ENCODE results near the gene GREB1.
"Not testable (repeated sequence)": the region's sequence is repeated elsewhere in the genome, so short reads cannot be mapped to it uniquely, and the experiment has no call there.

GREB1 gene

GRCh38 chr2:11659115-11659475 lies 125.2 kb downstream of the GREB1 start:
- in situ Hi-C loops (cut with MboI; ENCODE audit: low sequenced_read_pairs), result no loop called here

DNA sequence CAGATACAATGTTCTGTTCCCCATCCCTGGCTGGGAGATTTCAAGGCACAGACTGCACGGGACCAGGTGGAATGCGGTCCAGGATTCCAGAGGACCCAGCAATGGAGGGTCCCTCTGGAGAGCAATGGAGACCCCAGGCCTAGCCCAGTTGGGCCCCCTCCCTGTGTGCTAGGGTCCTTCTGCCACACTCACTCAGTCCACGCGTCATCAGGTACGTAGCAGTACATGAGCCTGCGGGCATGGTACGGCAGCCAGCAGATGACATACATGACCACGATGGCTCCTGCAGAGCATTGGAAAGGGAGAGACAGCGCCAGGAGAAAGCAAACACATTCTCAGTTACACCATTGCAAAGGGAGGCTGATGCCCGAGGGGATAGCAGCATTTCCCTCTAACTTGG lies 126.0 kb downstream of the GREB1 start:
- in situ Hi-C loops (cut with MboI; ENCODE audit: low sequenced_read_pairs), result no loop called here

DNA sequence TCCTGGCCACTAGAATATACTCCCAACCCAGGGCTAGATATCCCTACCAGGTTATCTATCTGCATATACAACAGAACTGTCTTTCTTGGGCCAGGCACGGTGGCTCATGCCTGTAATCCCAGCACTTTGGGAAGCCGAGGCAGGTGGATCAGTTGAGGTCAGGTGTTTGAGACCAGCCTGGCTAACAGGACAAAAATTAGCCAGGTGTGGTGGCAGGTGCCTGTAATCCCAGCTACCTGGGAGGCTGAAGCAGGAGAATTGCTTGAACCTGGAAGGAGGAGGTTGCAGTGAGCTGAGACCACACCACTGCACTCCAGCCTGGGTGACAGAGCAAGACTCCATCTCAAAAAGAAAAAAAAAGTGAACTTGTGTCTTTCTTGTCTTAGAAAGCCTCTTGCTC lies 126.6 kb downstream of the GREB1 start:
- in situ Hi-C loops (cut with MboI; ENCODE audit: low sequenced_read_pairs), result not testable (repeated sequence)

DNA sequence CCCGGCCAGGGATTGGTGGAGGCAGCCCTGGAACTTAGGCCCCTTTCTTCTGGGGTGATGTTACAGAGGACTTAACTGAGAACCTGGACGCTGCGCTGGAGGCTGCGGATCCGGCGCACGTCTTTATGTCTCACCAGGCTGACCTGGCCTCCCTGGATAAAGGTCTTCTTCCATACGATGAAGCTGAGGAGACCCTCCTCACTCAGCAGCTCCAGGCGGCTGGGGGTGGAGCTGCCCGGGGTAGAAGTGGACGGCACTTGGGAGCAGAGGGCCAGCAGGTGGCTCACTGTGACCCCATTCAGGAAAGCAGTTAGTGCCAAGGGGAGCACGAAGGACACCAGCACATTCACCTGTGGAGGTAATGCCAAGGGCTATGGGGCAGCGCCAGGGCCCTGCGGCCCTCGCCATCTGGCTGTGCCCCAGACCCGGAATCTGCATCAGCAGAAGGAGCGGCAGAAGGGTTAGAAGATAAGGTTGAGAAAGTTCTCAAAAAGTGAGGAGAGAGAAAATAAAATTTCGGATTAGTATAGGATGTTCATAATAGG lies 128.1 kb downstream of the GREB1 start:
- in situ Hi-C loops (cut with MboI; ENCODE audit: low sequenced_read_pairs), result no loop called here

DNA sequence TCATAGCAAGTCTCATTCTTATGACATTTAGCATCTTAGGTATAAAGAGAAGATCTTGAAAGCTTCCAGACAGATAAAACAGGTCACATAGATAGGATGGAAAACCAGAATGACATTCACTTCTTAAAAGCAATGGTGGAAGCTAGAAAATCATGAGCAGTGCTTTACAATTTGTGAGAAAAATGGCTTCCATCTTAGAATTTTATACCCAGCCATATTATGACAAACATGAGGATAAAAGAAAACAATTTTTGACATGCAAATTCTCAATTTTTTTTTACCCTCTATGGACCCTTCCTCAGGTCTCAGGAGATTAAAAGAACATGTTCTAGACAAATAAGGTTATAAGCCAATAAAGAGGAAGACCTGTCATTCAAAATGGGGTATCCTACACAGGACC lies 129.0 kb downstream of the GREB1 start:
- in situ Hi-C loops (cut with MboI; ENCODE audit: low sequenced_read_pairs), result no loop called here

GRCh38 chr2:11663427-11663826 lies 129.6 kb downstream of the GREB1 start:
- in situ Hi-C loops (cut with MboI; ENCODE audit: low sequenced_read_pairs), result no loop called here

DNA sequence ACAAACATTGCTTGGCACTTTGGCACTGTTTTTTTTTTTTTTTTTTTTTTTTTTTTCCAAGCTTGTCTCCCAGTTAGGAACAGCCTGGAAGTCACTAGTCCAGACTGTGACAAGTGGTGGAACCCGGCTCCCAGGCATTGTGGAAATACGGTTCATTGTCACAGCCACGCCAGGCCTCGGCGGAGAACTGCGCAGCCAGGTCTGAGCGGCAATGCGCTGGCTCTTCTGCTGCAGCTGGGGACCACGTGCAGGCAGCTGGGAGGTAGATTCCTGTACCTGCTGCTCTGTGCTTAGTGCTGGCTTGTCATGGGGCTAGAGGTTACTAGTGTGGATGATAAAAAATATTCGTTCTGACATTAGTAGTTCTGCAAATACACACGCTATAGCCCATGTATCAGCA lies 131.2 kb downstream of the GREB1 start:
- in situ Hi-C loops (cut with MboI; ENCODE audit: low sequenced_read_pairs), result no loop called here

GRCh38 chr2:11665510-11666362 lies 131.9 kb downstream of the GREB1 start:
- in situ Hi-C loops (cut with MboI; ENCODE audit: low sequenced_read_pairs), result no loop called here

GRCh38 chr2:11667194-11667593 lies 133.3 kb downstream of the GREB1 start:
- in situ Hi-C loops (cut with MboI; ENCODE audit: low sequenced_read_pairs), result no loop called here

DNA sequence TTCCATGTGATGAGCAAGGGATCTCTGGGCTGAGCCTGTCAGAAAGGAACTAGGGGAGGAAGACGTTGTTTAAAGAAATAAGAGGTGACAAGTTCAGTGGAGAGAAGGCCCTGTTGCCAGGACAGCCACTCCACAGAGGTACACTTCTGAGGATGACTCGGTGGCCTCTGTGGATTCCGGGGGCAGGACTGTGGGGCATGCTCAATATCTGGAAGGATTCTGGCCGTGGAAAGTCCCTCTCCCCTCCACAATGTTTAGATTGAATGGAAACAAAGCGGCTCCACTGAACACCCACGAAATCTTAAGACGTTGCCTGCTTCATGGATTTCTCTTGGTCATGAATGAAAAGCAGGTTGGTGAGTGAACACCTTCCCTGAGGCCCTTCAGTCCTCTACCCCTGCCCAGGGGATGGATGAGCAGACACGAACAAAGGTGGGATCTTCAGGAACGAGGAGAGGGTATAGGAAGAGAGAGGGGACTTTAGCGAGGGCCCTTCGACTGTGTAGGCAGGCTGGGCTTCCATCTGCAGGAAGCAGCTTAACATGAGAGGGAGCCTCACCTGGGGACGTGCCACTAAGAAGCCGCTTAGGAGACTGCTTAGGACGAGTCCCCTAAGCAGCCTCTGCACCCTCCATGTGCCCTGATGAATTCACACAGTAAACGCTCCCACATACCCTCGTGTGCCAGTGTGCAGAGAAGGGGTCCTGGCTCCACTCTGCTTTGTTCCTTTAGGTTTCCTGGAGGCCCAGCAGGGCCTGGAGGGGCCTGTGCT lies 134.2 kb downstream of the GREB1 start:
- in situ Hi-C loops (cut with MboI; ENCODE audit: low sequenced_read_pairs), result no loop called here

- in situ Hi-C loops (cut with MboI; ENCODE audit: low sequenced_read_pairs), result no loop called here
These were observed 135.8 kb downstream of the GREB1 start, which contains the start of gene NTSR2 for GRCh38 chr2:11669454-11670291. NTSR2 (minus strand) TSS chr2:11670195; CDS start chr2:11670129, 66 bp downstream.

GRCh38 chr2:11672407-11672806 lies 138.6 kb downstream of the GREB1 start:
- in situ Hi-C loops (cut with MboI; ENCODE audit: low sequenced_read_pairs), result no loop called here

DNA sequence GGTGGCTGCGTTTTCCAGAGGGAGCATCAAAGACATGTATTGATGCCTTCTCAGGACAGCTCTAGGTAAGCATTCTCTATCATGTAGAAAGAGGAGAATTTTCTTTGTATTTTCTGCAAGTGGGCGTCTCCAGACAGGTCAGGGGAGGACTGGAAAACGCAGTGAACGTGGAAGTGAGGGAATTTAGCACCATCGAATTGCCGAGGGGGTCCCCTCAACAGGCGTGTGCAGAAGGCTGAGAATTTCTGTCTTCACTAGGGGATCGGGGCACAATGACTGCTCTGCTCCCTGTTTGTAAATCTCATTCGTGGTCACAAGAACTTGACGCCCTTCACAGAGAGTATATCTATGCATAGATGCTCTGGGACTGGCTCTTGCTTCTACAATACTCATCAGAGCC lies 141.1 kb downstream of the GREB1 start:
- in situ Hi-C loops (cut with MboI; ENCODE audit: low sequenced_read_pairs), result no loop called here

- in situ Hi-C loops (cut with MboI; ENCODE audit: low sequenced_read_pairs), result no loop called here
These were observed 141.7 kb downstream of the GREB1 start for GRCh38 chr2:11675423-11676112.

GRCh38 chr2:11676640-11677039 lies 142.8 kb downstream of the GREB1 start:
- in situ Hi-C loops (cut with MboI; ENCODE audit: low sequenced_read_pairs), result no loop called here

GRCh38 chr2:11677136-11678055 lies 143.6 kb downstream of the GREB1 start:
- in situ Hi-C loops (cut with MboI; ENCODE audit: low sequenced_read_pairs), result no loop called here

GRCh38 chr2:11678306-11678960 lies 144.6 kb downstream of the GREB1 start:
- in situ Hi-C loops (cut with MboI; ENCODE audit: low sequenced_read_pairs), result no loop called here

GRCh38 chr2:11679016-11679415 lies 145.2 kb downstream of the GREB1 start:
- in situ Hi-C loops (cut with MboI; ENCODE audit: low sequenced_read_pairs), result no loop called here
